GM12801 (cell line): ENCODE measurements around the gene SLC39A7.

Source experiments
- CTCF ChIP-seq: IDR thresholded peaks from one replicate; pipeline ENCODE4 v1.5.1; 2011; ENCODE audit warnings: control low read depth; ENCODE audit not compliant: insufficient read length; ENCODE audit errors: extremely low read depth

The SLC39A7 gene

GRCh38 chr6:33200219-33201146 lies at the start of gene SLC39A7, which contains the start of gene RXRB:
TSS of gene SLC39A7 (plus strand) at chr6:33200867. CDS start at chr6:33201246, 379 bp downstream.
TSS of gene RXRB (minus strand) at chr6:33200665. CDS start at chr6:33200476, 189 bp downstream.
- TF ChIP-seq CTCF = no peak

- TF ChIP-seq CTCF = no peak
Observed at GRCh38 chr6:33151050-33151449, 49.6 kb upstream of the SLC39A7 start.

- no peak for TF ChIP-seq CTCF
Observed at GRCh38 chr6:33154349-33154748, 46.3 kb upstream of the SLC39A7 start.

GRCh38 chr6:33156561-33156960 lies 44.1 kb upstream of the SLC39A7 start:
- no peak for TF ChIP-seq CTCF

- TF ChIP-seq CTCF = no peak
Observed at GRCh38 chr6:33156964-33157363, 43.7 kb upstream of the SLC39A7 start.

- no peak for TF ChIP-seq CTCF
Observed at GRCh38 chr6:33160096-33160495, 40.6 kb upstream of the SLC39A7 start.

GRCh38 chr6:33160728-33161344 lies 39.8 kb upstream of the SLC39A7 start:
- TF ChIP-seq CTCF = no peak
